CD4-positive, CD25-positive, alpha-beta regulatory T cell (primary cell): ENCODE results near the gene SPTBN4. TPM values are rescaled to one million over a fixed set of nuclear protein-coding genes. Genes with fewer than 3 reads are reported as not detected.

Experiments used
- ATAC-seq, 2 donors: fragments of 150-1000 bp; cut with Tn5 transposase; one replicate each; pipeline ENCODE4 v1.10.0; 2021; ENCODE audit warnings: low read depth in 2 of 2, moderate number of reproducible peaks in 2 of 2, moderate library complexity in 1 of 2
- DNase-seq, 3 donors: peaks; one replicate each; pipeline versions ENCODE4 v3.0.0 to v3.0.0-alpha.2; 2012 to 2022; ENCODE audit warnings: mixed read lengths in 1 of 3
- H3K27ac ChIP-seq: one replicate; pipeline ENCODE4 v1.7.0; 2013; ENCODE audit warnings: mild to moderate bottlenecking, low read length; ENCODE audit not compliant: insufficient read depth, poor library complexity, severe bottlenecking
- H3K27me3 ChIP-seq: one replicate; pipeline ENCODE4 v1.7.0; 2013; ENCODE audit warnings: low read length; ENCODE audit not compliant: control insufficient read depth, insufficient read depth
- H3K36me3 ChIP-seq: one replicate; pipeline ENCODE4 v1.7.0; 2013; ENCODE audit warnings: mild to moderate bottlenecking, low read length, moderate library complexity; ENCODE audit not compliant: control insufficient read depth, insufficient read depth
- H3K4me1 ChIP-seq: 2 replicates; pipeline ENCODE4 v1.7.0; 2013; ENCODE audit warnings: mild to moderate bottlenecking, low read length; ENCODE audit not compliant: insufficient read depth, control insufficient read depth, poor library complexity, severe bottlenecking
- H3K4me3 ChIP-seq: one replicate; pipeline ENCODE4 v1.7.0; 2013; ENCODE audit warnings: low read depth, mild to moderate bottlenecking, low read length, moderate library complexity
- H3K9me3 ChIP-seq, 2 experiments: 1 replicate in 1 of 2; 2 replicates in 1 of 2; pipeline ENCODE4 v1.7.0; 2013; ENCODE audit warnings: low read length in 2 of 2, mild to moderate bottlenecking in 1 of 2, moderate library complexity in 1 of 2; ENCODE audit not compliant: control insufficient read depth in 2 of 2
- H3K27ac Mint-ChIP-seq, 3 donors: one replicate each; pipeline ENCODE4 v1.8.0; 2020 to 2022; ENCODE audit warnings: mild to moderate bottlenecking in 3 of 3, mixed read lengths in 3 of 3, moderate library complexity in 2 of 3
- H3K27me3 Mint-ChIP-seq: one replicate; pipeline ENCODE4 v1.8.0; 2022; ENCODE audit warnings: mild to moderate bottlenecking, mixed read lengths
- H3K36me3 Mint-ChIP-seq: one replicate; pipeline ENCODE4 v1.8.0; 2020; ENCODE audit warnings: mixed read lengths
- H3K4me1 Mint-ChIP-seq, 4 donors: one replicate each; pipeline ENCODE4 v1.8.0; 2020 to 2022; ENCODE audit warnings: mixed read lengths in 4 of 4, mild to moderate bottlenecking in 1 of 4
- H3K4me3 Mint-ChIP-seq, 4 donors: one replicate each; pipeline ENCODE4 v1.8.0; 2020 to 2022; ENCODE audit warnings: mild to moderate bottlenecking in 4 of 4, mixed read lengths in 4 of 4, moderate library complexity in 3 of 4
- H3K9me3 Mint-ChIP-seq, 7 donors: one replicate each; pipeline ENCODE4 v1.8.0; 2020 to 2022; ENCODE audit warnings: mixed read lengths in 7 of 7, mild to moderate bottlenecking in 3 of 7, moderate library complexity in 2 of 7
- polyA plus RNA-seq, 4 donors: library from polyadenylated mRNA; unstranded; fragments of 300-500 nt; fragmentation: Illumina TruSeq; gene quantifications; one replicate each; pipeline ENCODE4 v1.2.3, GENCODE V29; 2021
- total RNA-seq: library from RNA; stranded (reverse); gene quantifications from one replicate; pipeline ENCODE4 v1.2.3, GENCODE V29; 2022

The SPTBN4 gene
- total and polyA plus RNA-seq, 5 donors from 2014 or later = not detected

DNA sequence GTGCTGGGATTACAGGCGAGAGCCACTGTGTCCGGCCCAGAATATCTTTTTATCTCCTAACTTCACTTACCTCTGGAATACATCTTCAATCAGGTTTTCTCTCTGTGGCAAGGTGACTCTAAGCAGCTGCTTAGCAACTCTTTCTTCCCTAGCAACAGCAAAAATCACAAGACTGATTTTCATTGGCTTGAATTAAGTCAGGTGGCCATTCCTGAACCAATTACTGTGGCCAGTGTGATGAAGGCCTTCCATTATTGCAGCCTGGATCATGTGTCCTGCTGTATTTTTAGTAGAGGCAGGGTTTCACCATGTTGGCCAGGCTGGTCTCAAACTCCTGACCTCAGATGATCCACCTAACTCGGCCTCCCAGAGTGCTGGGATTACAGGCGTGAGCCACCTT, 125.4 kb downstream of the SPTBN4 start:
- Histone ChIP-seq H3K4me3 (no peak overlapping the region), H3K27me3 (no peaks in the 10 kb centered on the region), H3K4me1 (peaks cover 14% of the 10 kb centered on the region), H3K9me3 (no peaks in the 10 kb centered on the region), H3K36me3 (peaks cover 15% of the 10 kb centered on the region), H3K27ac (no peak overlapping the region)
- H3K27ac Mint-ChIP-seq = peak overlapping the region in 1 of 3 donors; percentile 14
- H3K36me3 Mint-ChIP-seq = peaks cover 6% of the 10 kb centered on the region
- peak overlapping the region in 2 of 4 donors; percentile 52 to 85 for H3K4me3 Mint-ChIP-seq
- H3K9me3 Mint-ChIP-seq = no peaks in the 10 kb centered on the region
- peaks cover 7% of the 10 kb centered on the region for H3K27me3 Mint-ChIP-seq
- DNase-seq (peak in 2 of 3 donors; percentile 24 to 71), ATAC-seq (peak; percentile 45 to 59)
- H3K4me1 Mint-ChIP-seq = peaks cover 0 to 14% (median under 1%) of the 10 kb centered on the region in 4 donors

DNA sequence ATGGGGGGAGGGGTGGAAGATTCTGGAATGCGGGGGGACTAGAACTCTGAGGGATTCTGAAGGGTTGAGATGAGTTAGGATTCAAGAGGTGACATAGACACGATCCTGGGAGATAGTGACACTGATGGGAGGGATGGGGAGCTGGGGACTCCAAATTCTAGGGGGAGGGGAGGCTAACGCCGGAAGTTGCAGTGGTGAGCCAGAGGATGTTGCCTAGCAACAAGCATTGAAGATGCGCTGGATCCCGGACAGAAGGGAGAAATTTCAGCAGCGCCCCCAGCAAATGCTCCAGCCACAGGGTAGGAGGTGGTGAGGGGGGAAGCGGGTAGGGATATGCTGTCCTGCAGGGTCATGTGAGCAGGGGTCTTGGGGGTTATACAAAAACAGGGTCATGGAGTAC, 127.5 kb downstream of the SPTBN4 start:
- Histone ChIP-seq H3K4me3 (no peak overlapping the region), H3K27me3 (peaks cover 5% of the 10 kb centered on the region), H3K27ac (no peak overlapping the region), H3K4me1 (peaks cover 34% of the 10 kb centered on the region), H3K9me3 (no peaks in the 10 kb centered on the region), H3K36me3 (no peaks in the 10 kb centered on the region)
- H3K27ac Mint-ChIP-seq = no peak overlapping the region
- no peaks in the 10 kb centered on the region for H3K9me3 Mint-ChIP-seq
- H3K27me3 Mint-ChIP-seq = peaks cover 24% of the 10 kb centered on the region
- ATAC-seq = no peak
- H3K4me3 Mint-ChIP-seq = peak overlapping the region in 2 of 4 donors; percentile 35 to 44
- H3K4me1 Mint-ChIP-seq = peaks cover 0 to 30% (median 12%) of the 10 kb centered on the region in 4 donors
- no peaks in the 10 kb centered on the region for H3K36me3 Mint-ChIP-seq
- DNase-seq = no peak

DNA sequence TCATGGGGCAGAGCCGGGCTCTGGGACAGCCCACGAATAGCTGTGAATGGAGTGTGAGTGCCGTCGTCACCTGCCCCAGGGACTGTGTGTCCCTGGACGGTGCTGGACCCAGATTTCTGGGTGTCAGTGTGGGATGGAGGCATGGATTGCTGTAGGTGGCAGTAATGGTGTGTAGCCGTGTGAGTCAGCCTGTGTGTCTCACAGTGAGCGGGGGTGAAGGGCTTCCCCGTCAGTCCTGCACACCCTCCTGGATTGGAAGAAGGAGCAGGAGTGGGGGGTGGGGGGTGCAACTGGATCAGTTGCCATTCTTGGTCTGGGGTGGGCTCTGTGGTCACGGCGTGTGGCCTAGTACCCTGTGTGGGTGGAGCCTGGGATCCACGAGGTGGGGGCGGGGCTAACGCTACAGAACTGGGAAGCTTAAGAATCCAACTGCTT, 127.9 kb downstream of the SPTBN4 start:
- Histone ChIP-seq H3K4me3 (no peak overlapping the region), H3K27me3 (peaks cover 6% of the 10 kb centered on the region), H3K36me3 (no peaks in the 10 kb centered on the region), H3K9me3 (no peaks in the 10 kb centered on the region), H3K27ac (no peak overlapping the region), H3K4me1 (peaks cover 38% of the 10 kb centered on the region)
- Mint-ChIP-seq H3K27me3 (peaks cover 29% of the 10 kb centered on the region), H3K4me3 (peak overlapping the region in 1 of 4 donors; percentile 44), H3K27ac (no peak overlapping the region), H3K9me3 (peaks cover 0 to 1% (median 0%) of the 10 kb centered on the region in 7 donors), H3K4me1 (peaks cover 0 to 34% (median 13%) of the 10 kb centered on the region in 4 donors), H3K36me3 (no peaks in the 10 kb centered on the region)
- DNase-seq (no peak), ATAC-seq (no peak)

DNA sequence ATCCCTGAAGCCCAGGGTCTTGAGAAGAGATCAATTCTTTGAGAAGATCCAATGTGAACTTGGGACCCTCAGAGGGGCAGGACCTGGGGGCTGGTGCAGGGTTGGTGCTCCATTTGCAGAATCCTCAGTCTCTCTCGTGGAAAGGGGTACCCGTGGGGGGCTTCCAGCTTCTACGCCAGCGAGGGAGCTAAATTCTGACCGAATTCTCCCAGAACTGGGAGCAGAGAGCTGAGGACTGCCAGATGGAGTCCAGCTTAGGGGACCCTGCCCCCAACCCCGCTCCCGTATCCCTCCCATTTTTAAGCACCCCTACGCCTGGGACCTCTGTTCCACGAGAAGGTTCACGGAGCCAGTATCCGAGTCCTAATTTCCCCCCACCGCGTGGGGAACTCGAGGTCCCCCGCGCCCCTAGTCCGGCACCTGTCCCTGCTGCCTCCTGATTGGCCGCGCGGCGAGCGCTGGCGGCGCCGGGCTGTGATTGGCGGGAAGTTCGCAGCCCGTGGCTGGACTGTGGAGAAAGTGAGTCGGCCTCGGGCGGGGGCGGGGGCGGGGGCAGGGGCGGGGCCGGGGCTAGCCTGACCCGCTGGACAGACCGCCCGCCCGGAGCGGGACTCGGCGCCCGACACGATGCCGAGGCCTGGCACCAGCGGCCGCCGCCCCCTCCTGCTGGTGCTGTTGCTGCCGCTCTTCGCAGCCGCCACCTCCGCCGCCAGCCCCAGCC, 130.0 kb downstream of the SPTBN4 start:
- no peaks in the 10 kb centered on the region for H3K36me3 ChIP-seq
- Mint-ChIP-seq H3K4me3 (no peak overlapping the region), H3K27me3 (peaks cover 40% of the 10 kb centered on the region), H3K36me3 (no peaks in the 10 kb centered on the region), H3K9me3 (peaks cover 0 to 2% (median 0%) of the 10 kb centered on the region in 7 donors), H3K27ac (no peak overlapping the region), H3K4me1 (peaks cover 0 to 48% (median 17%) of the 10 kb centered on the region in 4 donors)
- H3K27me3 ChIP-seq = peaks cover 11% of the 10 kb centered on the region
- no peaks in the 10 kb centered on the region for H3K9me3 ChIP-seq
- ATAC-seq (no peak), DNase-seq (no peak)
- H3K27ac ChIP-seq = no peak overlapping the region
- H3K4me3 ChIP-seq = no peak overlapping the region
- peaks cover 57% of the 10 kb centered on the region for H3K4me1 ChIP-seq

DNA sequence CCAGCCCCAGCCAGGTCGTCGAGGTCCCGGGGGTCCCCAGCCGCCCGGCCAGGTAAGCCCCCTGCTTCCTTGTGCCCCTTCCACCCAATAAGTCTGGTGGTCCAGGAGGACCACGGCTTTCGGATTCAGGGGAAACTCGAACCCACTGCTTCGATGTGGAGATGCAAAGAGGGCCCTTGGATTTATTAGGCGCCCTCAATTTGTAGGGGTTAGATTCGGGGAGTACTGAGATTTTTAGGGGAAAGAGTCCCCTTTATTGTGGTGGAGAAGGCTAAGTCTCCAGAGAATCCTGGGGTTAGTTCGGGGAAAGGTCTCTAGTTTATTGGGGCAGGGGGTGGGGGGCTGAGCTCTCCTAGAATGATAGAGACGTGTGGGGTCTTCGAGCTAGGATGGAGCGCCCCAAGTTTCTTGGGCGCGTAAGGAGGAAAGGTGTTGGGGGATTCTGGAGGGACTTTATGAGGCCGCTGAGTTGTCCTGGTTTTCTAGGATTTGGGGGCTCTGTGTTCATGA, 130.6 kb downstream of the SPTBN4 start:
- Histone ChIP-seq H3K36me3 (no peaks in the 10 kb centered on the region), H3K27ac (no peak overlapping the region), H3K27me3 (peaks cover 11% of the 10 kb centered on the region), H3K4me3 (no peak overlapping the region), H3K4me1 (peaks cover 63% of the 10 kb centered on the region), H3K9me3 (no peaks in the 10 kb centered on the region)
- peak overlapping the region; percentile 36 to 80 (median 72) for H3K4me3 Mint-ChIP-seq
- peak overlapping the region in 1 of 3 donors; percentile 69 for H3K27ac Mint-ChIP-seq
- no peaks in the 10 kb centered on the region for H3K36me3 Mint-ChIP-seq
- DNase-seq = no peak
- peaks cover 0 to 2% (median 0%) of the 10 kb centered on the region in 7 donors for H3K9me3 Mint-ChIP-seq
- peaks cover 42% of the 10 kb centered on the region for H3K27me3 Mint-ChIP-seq
- ATAC-seq = no peak
- H3K4me1 Mint-ChIP-seq = peaks cover 0 to 52% (median 19%) of the 10 kb centered on the region in 4 donors

DNA sequence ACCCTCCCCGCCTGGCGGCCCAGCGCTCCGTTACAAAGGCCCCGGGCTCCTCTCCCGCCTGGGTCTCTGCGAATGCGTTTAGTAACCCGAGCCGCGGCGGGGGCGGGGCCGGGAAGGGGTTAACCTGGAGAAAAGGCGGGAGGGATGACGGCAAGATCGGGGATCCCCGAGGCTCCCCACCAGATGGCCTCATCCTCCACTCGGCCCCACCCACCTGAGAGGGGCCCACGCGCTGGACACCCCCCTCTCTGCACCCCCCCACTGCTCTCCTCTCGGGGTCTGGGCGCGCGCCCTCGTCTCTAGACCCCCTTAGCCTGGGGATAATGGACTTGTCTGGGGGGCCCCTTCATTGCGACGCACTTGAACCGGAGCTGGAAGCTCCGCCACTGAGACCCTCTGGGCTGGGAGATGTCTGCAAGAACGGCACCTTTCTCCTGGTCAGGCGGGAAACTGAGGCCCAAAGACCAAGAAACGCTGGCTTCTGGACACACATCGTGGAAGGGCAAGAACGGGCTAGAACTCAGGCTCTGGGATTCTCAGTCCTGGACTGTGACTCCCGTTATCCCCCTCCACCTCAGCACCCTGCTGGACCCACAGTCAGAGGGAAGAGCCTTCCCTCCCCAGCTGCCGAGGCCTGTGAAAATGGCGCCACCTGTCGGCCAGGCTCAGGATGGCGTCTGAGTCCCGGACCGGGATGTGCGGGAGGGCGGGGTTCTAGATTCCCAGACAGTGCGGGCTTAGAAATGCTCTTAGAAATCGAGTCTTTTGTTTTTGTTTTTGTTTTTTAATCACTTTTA, 131.5 kb downstream of the SPTBN4 start:
- Mint-ChIP-seq H3K27me3 (peaks cover 46% of the 10 kb centered on the region), H3K4me3 (peak overlapping the region in 3 of 4 donors; percentile 36 to 72 (median 57)), H3K9me3 (peaks cover 0 to 2% (median 0%) of the 10 kb centered on the region in 7 donors), H3K4me1 (peaks cover 0 to 62% (median 24%) of the 10 kb centered on the region in 4 donors), H3K36me3 (no peaks in the 10 kb centered on the region), H3K27ac (no peak overlapping the region)
- Histone ChIP-seq H3K4me1 (peaks cover 72% of the 10 kb centered on the region), H3K36me3 (no peaks in the 10 kb centered on the region), H3K9me3 (no peaks in the 10 kb centered on the region), H3K27ac (no peak overlapping the region), H3K4me3 (no peak overlapping the region), H3K27me3 (peaks cover 11% of the 10 kb centered on the region)
- DNase-seq (peak; percentile 71 to 77 (median 71)), ATAC-seq (peak; percentile 65 to 66)

DNA sequence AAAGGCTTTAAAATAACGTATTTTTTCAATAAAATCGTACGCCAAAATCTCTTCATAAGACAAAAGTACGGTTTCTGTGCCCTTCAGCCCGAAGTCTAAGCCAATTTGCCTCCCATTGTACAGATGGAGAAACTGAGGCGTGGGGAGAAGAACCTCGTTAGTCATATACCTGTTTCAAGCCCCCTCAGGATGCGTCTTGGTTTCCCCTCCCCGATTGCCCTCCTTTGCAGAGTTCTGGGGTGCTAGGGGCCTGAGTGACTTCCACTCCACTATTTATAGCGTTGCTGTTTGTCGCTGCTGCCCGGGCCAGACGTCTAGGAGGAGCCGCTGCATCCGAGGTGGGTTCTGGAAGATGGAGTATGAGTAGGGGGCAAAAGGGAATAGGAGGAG, 132.1 kb downstream of the SPTBN4 start:
- Histone ChIP-seq H3K27me3 (peaks cover 11% of the 10 kb centered on the region), H3K9me3 (no peaks in the 10 kb centered on the region), H3K4me1 (peaks cover 78% of the 10 kb centered on the region), H3K36me3 (no peaks in the 10 kb centered on the region), H3K4me3 (no peak overlapping the region), H3K27ac (no peak overlapping the region)
- H3K36me3 Mint-ChIP-seq = no peaks in the 10 kb centered on the region
- H3K27me3 Mint-ChIP-seq = peaks cover 52% of the 10 kb centered on the region
- H3K4me1 Mint-ChIP-seq = peaks cover 1 to 67% (median 27%) of the 10 kb centered on the region in 4 donors
- peaks cover 0 to 2% (median 0%) of the 10 kb centered on the region in 7 donors for H3K9me3 Mint-ChIP-seq
- H3K4me3 Mint-ChIP-seq = peak overlapping the region in 3 of 4 donors; percentile 36 to 77 (median 72)
- no peak for ATAC-seq
- H3K27ac Mint-ChIP-seq = no peak overlapping the region
- no peak for DNase-seq
